ENCODE results near the gene POU2F1. TPM values are rescaled to one million over a fixed set of nuclear protein-coding genes. Genes with fewer than 3 reads are reported as not detected.

The POU2F1 gene
- total RNA-seq, 1 experiment from 2014 or later: 29.6 TPM

GRCh38 chr1:167216809-167217208 is 3.9 kb upstream of the POU2F1 start:
- H3K36me3 ChIP-seq (ENCODE audit: control insufficient read depth, insufficient read depth, low read length): no peaks in the 10 kb centered on the region
- H3K27me3 ChIP-seq (replicated peaks; ENCODE audit: control insufficient read depth, insufficient read depth, low read length): no peaks in the 10 kb centered on the region
- TF ChIP-seq, protein P1, sequence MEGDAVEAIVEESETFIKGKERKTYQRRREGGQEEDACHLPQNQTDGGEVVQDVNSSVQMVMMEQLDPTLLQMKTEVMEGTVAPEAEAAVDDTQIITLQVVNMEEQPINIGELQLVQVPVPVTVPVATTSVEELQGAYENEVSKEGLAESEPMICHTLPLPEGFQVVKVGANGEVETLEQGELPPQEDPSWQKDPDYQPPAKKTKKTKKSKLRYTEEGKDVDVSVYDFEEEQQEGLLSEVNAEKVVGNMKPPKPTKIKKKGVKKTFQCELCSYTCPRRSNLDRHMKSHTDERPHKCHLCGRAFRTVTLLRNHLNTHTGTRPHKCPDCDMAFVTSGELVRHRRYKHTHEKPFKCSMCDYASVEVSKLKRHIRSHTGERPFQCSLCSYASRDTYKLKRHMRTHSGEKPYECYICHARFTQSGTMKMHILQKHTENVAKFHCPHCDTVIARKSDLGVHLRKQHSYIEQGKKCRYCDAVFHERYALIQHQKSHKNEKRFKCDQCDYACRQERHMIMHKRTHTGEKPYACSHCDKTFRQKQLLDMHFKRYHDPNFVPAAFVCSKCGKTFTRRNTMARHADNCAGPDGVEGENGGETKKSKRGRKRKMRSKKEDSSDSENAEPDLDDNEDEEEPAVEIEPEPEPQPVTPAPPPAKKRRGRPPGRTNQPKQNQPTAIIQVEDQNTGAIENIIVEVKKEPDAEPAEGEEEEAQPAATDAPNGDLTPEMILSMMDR (IDR thresholded peaks at IDR 0.05; ENCODE audit: insufficient read depth in 1 of 2, low read depth in 1 of 2, low read length in 1 of 2, severe bottlenecking in 1 of 2, unreplicated experiment in 1 of 2): no peak
- ChIA-PET POLR2A (no interaction called here), CTCF (no interaction called here)
- DNase-seq: no peak
- no peak overlapping the region for H3K4me3 Mint-ChIP-seq (ENCODE audit: unreplicated experiment)
- no peaks in the 10 kb centered on the region for H3K27me3 Mint-ChIP-seq (ENCODE audit: insufficient read depth, unreplicated experiment)
- no peak overlapping the region for H3K4me3 ChIP-seq (ENCODE audit: low read depth, low read length)
- intact Hi-C loops (cut with micrococcal nuclease; ENCODE audit: unreplicated experiment): no loop called here
- H3K27ac Mint-ChIP-seq (ENCODE audit: unreplicated experiment): no peak overlapping the region
- H3K9me3 Mint-ChIP-seq (ENCODE audit: unreplicated experiment): no peaks in the 10 kb centered on the region
- BruUV-seq (replicated peaks): no TSS peak
- no peaks in the 10 kb centered on the region for H3K4me1 ChIP-seq
- H3K36me3 Mint-ChIP-seq (ENCODE audit: insufficient read depth, unreplicated experiment): peaks cover 17% of the 10 kb centered on the region
- H3K4me1 Mint-ChIP-seq (ENCODE audit: low read depth, unreplicated experiment): no peaks in the 10 kb centered on the region
- no peaks in the 10 kb centered on the region for H3K9me3 ChIP-seq

GRCh38 chr1:167219194-167219593 is 1.5 kb upstream of the POU2F1 start:
- ChIA-PET POLR2A (interaction anchor here (0.7 to 2.1 kb wide), 6 partner anchors 9 to 344 kb away, joined by 3 to 17 read pairs (median 4); no protein-coding TSS in a partner anchor), CTCF (interaction anchor here (0.8 to 1.3 kb wide), 2 partner anchors 11 to 97 kb away, joined by 4 to 5 read pairs; no protein-coding TSS in a partner anchor)
- DNase-seq: no peak
- no peaks in the 10 kb centered on the region for H3K9me3 ChIP-seq
- no TSS peak for BruUV-seq (replicated peaks)
- Mint-ChIP-seq H3K4me1 (ENCODE audit: low read depth, unreplicated experiment) (peaks cover 14% of the 10 kb centered on the region), H3K4me3 (ENCODE audit: unreplicated experiment) (peak overlapping the region; percentile 83), H3K27me3 (ENCODE audit: insufficient read depth, unreplicated experiment) (no peaks in the 10 kb centered on the region), H3K36me3 (ENCODE audit: insufficient read depth, unreplicated experiment) (peaks cover 23% of the 10 kb centered on the region), H3K27ac (ENCODE audit: unreplicated experiment) (peak overlapping the region; percentile 87), H3K9me3 (ENCODE audit: unreplicated experiment) (no peaks in the 10 kb centered on the region)
- TF ChIP-seq, protein P1 (IDR thresholded peaks at IDR 0.05; ENCODE audit: insufficient read depth in 1 of 2, low read depth in 1 of 2, low read length in 1 of 2, severe bottlenecking in 1 of 2, unreplicated experiment in 1 of 2): no peak
- peak overlapping the region; percentile 63 for H3K4me3 ChIP-seq (ENCODE audit: low read depth, low read length)
- H3K27me3 ChIP-seq (replicated peaks; ENCODE audit: control insufficient read depth, insufficient read depth, low read length): no peaks in the 10 kb centered on the region
- intact Hi-C loops (cut with micrococcal nuclease; ENCODE audit: unreplicated experiment): no loop called here
- H3K4me1 ChIP-seq: peaks cover 15% of the 10 kb centered on the region; the same call in 1 of the 2 replicates
- H3K36me3 ChIP-seq (ENCODE audit: control insufficient read depth, insufficient read depth, low read length): no peaks in the 10 kb centered on the region

- CTCF ChIA-PET: interaction anchor here (0.5 to 1.6 kb wide), 49 partner anchors 9 to 1864 kb away, joined by 3 to 23 read pairs (median 6); partner anchors contain the start of genes CREG1, DCAF6 and MPC2
- Mint-ChIP-seq H3K36me3 (ENCODE audit: insufficient read depth, unreplicated experiment) (peaks cover 23% of the 10 kb centered on the region), H3K4me3 (ENCODE audit: unreplicated experiment) (peak overlapping the region; percentile 83), H3K27me3 (ENCODE audit: insufficient read depth, unreplicated experiment) (no peaks in the 10 kb centered on the region), H3K4me1 (ENCODE audit: low read depth, unreplicated experiment) (peaks cover 14% of the 10 kb centered on the region), H3K27ac (ENCODE audit: unreplicated experiment) (peak overlapping the region; percentile 87), H3K9me3 (ENCODE audit: unreplicated experiment) (no peaks in the 10 kb centered on the region)
- H3K36me3 ChIP-seq (ENCODE audit: control insufficient read depth, insufficient read depth, low read length): no peaks in the 10 kb centered on the region
- H3K9me3 ChIP-seq: no peaks in the 10 kb centered on the region
- intact Hi-C loops (cut with micrococcal nuclease; ENCODE audit: unreplicated experiment): loop anchor here (1.0 to 5.0 kb wide), 7 partner anchors 59 to 717 kb away; partner anchors contain the start of genes DCAF6 and MPC2
- no peaks in the 10 kb centered on the region for H3K27me3 ChIP-seq (replicated peaks; ENCODE audit: control insufficient read depth, insufficient read depth, low read length)
- TF ChIP-seq, protein P1 (IDR thresholded peaks at IDR 0.05; ENCODE audit: insufficient read depth in 1 of 2, low read depth in 1 of 2, low read length in 1 of 2, severe bottlenecking in 1 of 2, unreplicated experiment in 1 of 2): peak in 1 of 2 experiments; percentile 14
- peak; percentile 91 to 93 for DNase-seq
- H3K4me3 ChIP-seq (ENCODE audit: low read depth, low read length): peak overlapping the region; percentile 63
- POLR2A ChIA-PET: interaction anchor here (0.5 to 2.1 kb wide), 32 partner anchors 8 to 1464 kb away, joined by 3 to 29 read pairs (median 4); partner anchors contain the start of genes CREG1, POGK and TADA1
- BruUV-seq (replicated peaks): TSS peak; percentile 90
- peaks cover 16% of the 10 kb centered on the region; the same call in 1 of the 2 replicates for H3K4me1 ChIP-seq
Measured at GRCh38 chr1:167219646-167220536, 795 bp upstream of the POU2F1 start.

Data from Caco-2 (cell line).